Karpas-422 (cell line): ENCODE data around the gene TMTC2. TPM values are rescaled to one million over a fixed set of nuclear protein-coding genes. Genes with fewer than 3 reads are reported as not detected.

Experiments
- DNase-seq: peaks from one replicate; pipeline ENCODE4 v3.0.0-alpha.2; 2015
- H2AFZ ChIP-seq: fragments of 200-600 bp; sonication (generic); 2 replicates; pipeline ENCODE4 v1.6.1; 2014; ENCODE audit warnings: antibody characterized with exemption, low read length, mixed read lengths
- H3K27ac ChIP-seq: fragments of 200-600 bp; sonication (generic); 2 replicates; pipeline ENCODE4 v1.5.1; 2014; ENCODE audit warnings: mild to moderate bottlenecking, low read length, moderate library complexity
- H3K27me3 ChIP-seq: fragments of 200-600 bp; sonication (generic); 2 replicates; pipeline ENCODE4 v1.6.1; 2014; ENCODE audit warnings: low read length, mixed read lengths
- H3K36me3 ChIP-seq: fragments of 200-600 bp; sonication (generic); 2 replicates; pipeline ENCODE4 v1.6.1; 2014; ENCODE audit warnings: low read length, mixed read lengths; ENCODE audit not compliant: insufficient read depth
- H3K4me1 ChIP-seq: fragments of 200-600 bp; sonication (generic); 2 replicates; pipeline ENCODE4 v1.6.1; 2014; ENCODE audit warnings: mild to moderate bottlenecking, low read length, mixed read lengths
- H3K4me2 ChIP-seq: fragments of 200-600 bp; sonication (generic); 2 replicates; pipeline ENCODE4 v1.6.1; 2014; ENCODE audit warnings: low read length, low read depth, mild to moderate bottlenecking; ENCODE audit not compliant: poor library complexity, severe bottlenecking
- H3K4me3 ChIP-seq: fragments of 200-600 bp; sonication (generic); 2 replicates; pipeline ENCODE4 v1.5.1; 2014; ENCODE audit warnings: mild to moderate bottlenecking, antibody characterized with exemption, low read length, mixed read lengths
- H3K79me2 ChIP-seq: fragments of 200-600 bp; sonication (generic); 2 replicates; pipeline ENCODE4 v1.6.1; 2014; ENCODE audit warnings: mild to moderate bottlenecking, low read length, mixed read lengths
- H3K9ac ChIP-seq: fragments of 200-600 bp; sonication (generic); 2 replicates; pipeline ENCODE4 v1.6.0; 2014; ENCODE audit warnings: low read length
- H3K9me2 ChIP-seq: fragments of 200-600 bp; sonication (generic), shearing (Covaris generic); replicated peaks from 2 replicates; pipeline ENCODE4 v1.6.0; 2014; ENCODE audit warnings: mild to moderate bottlenecking, low read length, moderate library complexity; ENCODE audit not compliant: insufficient read depth
- H3K9me3 ChIP-seq: fragments of 300-700, 200-600 bp; sonication (generic); 2 replicates; pipeline ENCODE4 v1.6.1; 2014; ENCODE audit warnings: low read length, mixed read lengths
- H4K20me1 ChIP-seq: fragments of 200-600 bp; sonication (generic); 2 replicates; pipeline ENCODE4 v1.6.1; 2014; ENCODE audit warnings: mild to moderate bottlenecking, antibody characterized with exemption, low read length, low read depth; ENCODE audit not compliant: insufficient read depth
- total RNA-seq: library from RNA; depleted of rRNA; stranded (reverse); fragments of >200 nt; shearing (Covaris generic); gene quantifications from 2 replicates; pipeline ENCODE4 v1.2.3, GENCODE V29; 2014; ENCODE audit warnings: low replicate concordance

Gene TMTC2
- total RNA-seq, 1 experiment from 2014 or later: 5.0 TPM

DNA sequence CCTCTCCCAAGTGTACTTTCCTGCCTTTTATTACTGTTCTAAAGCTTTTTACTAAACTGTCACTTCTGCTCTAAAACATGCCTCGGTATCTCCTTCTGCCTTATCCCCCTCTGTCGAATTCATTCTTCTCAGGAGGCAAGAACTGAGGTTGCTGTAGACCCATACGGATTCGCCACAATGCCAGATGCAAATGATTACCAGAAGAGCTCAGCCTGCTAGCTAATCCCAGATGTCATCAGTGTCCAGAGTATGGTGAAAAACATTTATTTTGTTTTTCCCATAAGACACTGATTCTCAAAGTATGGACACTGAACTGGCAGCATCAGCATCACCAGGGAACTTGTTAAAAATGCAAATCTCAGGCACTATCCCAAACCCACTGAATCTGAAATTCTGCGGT is 359.3 kb downstream of the TMTC2 start:
- H3K4me1 ChIP-seq: no peaks in the 10 kb centered on the region
- H3K27me3 ChIP-seq: no peaks in the 10 kb centered on the region
- no peaks in the 10 kb centered on the region for H3K9me3 ChIP-seq
- no peak overlapping the region for H2AFZ ChIP-seq
- no peaks in the 10 kb centered on the region for H3K36me3 ChIP-seq
- DNase-seq: no peak
- no peak overlapping the region for H3K27ac ChIP-seq
- H3K79me2 ChIP-seq: no peaks in the 10 kb centered on the region
- no peaks in the 10 kb centered on the region for H4K20me1 ChIP-seq
- no peak overlapping the region for H3K4me3 ChIP-seq
- no peak overlapping the region for H3K9ac ChIP-seq
- no peak overlapping the region for H3K4me2 ChIP-seq
- H3K9me2 ChIP-seq: no peaks in the 10 kb centered on the region

DNA sequence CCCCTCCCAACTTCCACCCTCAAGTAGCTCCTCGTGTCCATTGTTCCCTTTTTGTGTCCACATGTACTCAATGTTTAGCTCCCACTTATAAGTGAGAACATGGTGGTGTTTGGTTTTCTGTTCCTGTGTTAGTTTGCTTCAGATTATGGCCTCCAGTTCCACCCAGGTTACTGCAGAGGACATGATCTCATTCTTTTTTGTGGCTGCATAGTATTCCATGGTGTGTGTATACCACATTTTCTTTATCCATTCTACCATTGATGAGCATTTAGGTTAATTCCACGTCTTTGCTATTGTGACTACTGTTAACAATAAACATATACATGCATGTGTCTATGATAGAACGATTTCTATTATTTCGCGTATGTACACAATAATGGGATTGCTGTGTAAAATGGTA is 362.6 kb downstream of the TMTC2 start:
- Histone ChIP-seq H3K4me1 (no peaks in the 10 kb centered on the region), H3K4me2 (no peak overlapping the region), H3K9ac (no peak overlapping the region), H3K27ac (no peak overlapping the region), H2AFZ (no peak overlapping the region), H3K4me3 (no peak overlapping the region), H3K9me2 (no peaks in the 10 kb centered on the region), H3K79me2 (no peaks in the 10 kb centered on the region), H3K27me3 (no peaks in the 10 kb centered on the region), H3K9me3 (no peaks in the 10 kb centered on the region), H4K20me1 (no peaks in the 10 kb centered on the region), H3K36me3 (no peaks in the 10 kb centered on the region)
- DNase-seq: no peak

DNA sequence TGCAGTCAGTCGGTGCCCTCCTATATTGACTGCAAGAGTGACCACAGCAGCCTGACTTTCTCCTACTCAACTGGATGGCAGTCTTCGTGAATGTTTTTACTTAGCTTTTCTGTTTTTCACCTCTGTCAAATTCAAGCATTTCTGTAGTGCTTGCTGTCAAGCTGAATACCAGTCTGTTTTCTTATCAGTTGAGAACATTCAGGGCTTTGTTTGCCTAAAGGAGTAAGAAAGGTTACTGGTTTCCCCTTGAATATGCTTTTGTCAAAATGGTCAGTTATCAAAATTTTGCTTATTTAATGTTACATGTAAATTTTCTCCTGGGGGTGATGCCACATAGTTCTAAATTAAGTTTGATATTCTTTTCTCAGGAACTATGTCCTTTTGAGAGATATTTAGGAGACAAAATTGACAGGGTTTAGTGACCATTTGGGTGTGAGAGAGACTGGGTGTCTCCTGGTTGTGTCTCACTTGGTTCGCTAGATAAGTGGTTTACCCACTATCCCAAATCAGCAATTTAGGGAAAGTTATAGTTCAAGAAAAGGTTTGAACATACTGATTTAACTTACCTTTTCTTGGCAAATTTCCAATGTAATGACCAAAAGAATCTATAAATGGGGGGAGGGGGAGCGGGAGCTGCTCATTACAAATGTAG is 366.3 kb downstream of the TMTC2 start:
- Histone ChIP-seq H3K9me2 (no peaks in the 10 kb centered on the region), H3K4me3 (no peak overlapping the region), H3K9ac (no peak overlapping the region), H3K4me2 (no peak overlapping the region), H3K27me3 (no peaks in the 10 kb centered on the region), H3K9me3 (no peaks in the 10 kb centered on the region), H3K79me2 (no peaks in the 10 kb centered on the region), H3K27ac (no peak overlapping the region), H3K4me1 (no peaks in the 10 kb centered on the region), H2AFZ (no peak overlapping the region), H4K20me1 (no peaks in the 10 kb centered on the region), H3K36me3 (no peaks in the 10 kb centered on the region)
- no peak for DNase-seq

DNA sequence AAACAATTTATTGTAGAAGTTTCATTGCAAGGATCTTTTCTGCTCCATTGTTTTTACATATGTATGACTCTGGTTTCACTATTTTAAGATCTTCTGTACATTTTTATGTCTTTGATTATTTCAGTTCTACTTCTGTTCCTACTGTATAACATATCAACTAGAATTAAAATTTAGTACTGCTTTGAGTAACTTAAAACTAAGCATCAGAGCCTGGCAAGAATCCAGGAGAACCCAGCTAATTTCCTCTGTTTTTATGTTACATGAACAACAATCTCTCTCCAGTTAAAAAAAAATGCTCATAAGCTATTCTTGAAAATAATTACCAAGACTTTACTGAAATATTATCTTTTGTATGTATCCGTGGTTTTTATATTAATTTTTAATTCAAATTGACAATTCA is 370.7 kb downstream of the TMTC2 start:
- H3K27ac ChIP-seq: no peak overlapping the region
- H4K20me1 ChIP-seq: no peaks in the 10 kb centered on the region

DNA sequence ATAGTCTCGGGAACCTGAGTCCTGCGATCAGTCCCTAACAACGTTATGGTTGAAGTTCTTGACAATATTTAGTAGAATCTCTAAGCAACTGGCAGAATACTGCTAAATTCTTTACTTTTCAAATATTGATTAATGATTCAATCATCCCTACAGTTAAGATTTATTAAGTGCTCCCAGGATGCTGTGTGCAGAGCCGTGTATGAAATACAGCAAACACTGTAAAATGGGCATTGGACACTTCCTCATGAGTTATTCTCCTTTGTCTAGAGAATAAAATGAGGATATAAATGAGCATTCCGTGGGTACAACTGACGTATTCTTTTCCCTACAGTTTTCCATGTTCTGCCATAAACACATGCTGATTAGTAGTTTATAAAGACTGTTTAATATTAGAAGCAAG is 372.4 kb downstream of the TMTC2 start:
- Histone ChIP-seq H2AFZ (no peak overlapping the region), H3K36me3 (no peaks in the 10 kb centered on the region), H3K9me3 (no peaks in the 10 kb centered on the region), H3K4me3 (no peak overlapping the region), H3K9ac (no peak overlapping the region), H3K79me2 (no peaks in the 10 kb centered on the region), H3K27me3 (no peaks in the 10 kb centered on the region), H4K20me1 (no peaks in the 10 kb centered on the region), H3K27ac (no peak overlapping the region), H3K4me2 (no peak overlapping the region), H3K4me1 (no peaks in the 10 kb centered on the region), H3K9me2 (no peaks in the 10 kb centered on the region)
- no peak for DNase-seq

More for the DNA sequence above, 370.7 kb downstream of the TMTC2 start:
- H3K4me1 ChIP-seq: no peaks in the 10 kb centered on the region
- no peaks in the 10 kb centered on the region for H3K27me3 ChIP-seq
- no peaks in the 10 kb centered on the region for H3K79me2 ChIP-seq
- no peak overlapping the region for H3K9ac ChIP-seq
- H3K9me3 ChIP-seq: no peaks in the 10 kb centered on the region
- no peak overlapping the region for H3K4me3 ChIP-seq
- no peaks in the 10 kb centered on the region for H3K36me3 ChIP-seq
- no peak for DNase-seq
- H2AFZ ChIP-seq: no peak overlapping the region
- no peak overlapping the region for H3K4me2 ChIP-seq
- H3K9me2 ChIP-seq: no peaks in the 10 kb centered on the region

DNA sequence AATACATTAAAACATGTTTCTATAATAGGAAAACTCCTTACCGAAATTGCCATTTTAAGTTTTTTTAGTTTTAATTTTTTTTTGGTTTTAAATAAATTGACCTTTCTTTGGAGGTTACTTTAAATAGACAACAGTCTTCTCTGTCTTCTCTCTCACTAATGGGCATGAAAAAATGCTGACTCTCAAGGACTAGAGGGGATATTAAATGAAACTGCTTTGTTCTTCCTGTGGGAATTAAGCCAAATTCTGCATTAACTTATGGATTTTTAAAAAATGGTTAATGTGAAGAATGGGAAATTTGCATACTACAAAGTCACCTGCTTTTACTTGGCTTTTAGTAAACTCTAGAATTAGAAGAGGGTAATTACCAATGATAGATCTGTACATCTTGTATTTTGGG is 378.9 kb downstream of the TMTC2 start:
- Histone ChIP-seq H3K27ac (no peak overlapping the region), H3K9me3 (no peaks in the 10 kb centered on the region; the same call in 1 of the 2 replicates), H2AFZ (no peak overlapping the region), H4K20me1 (no peaks in the 10 kb centered on the region), H3K4me2 (no peak overlapping the region), H3K4me1 (no peaks in the 10 kb centered on the region), H3K36me3 (no peaks in the 10 kb centered on the region), H3K79me2 (no peaks in the 10 kb centered on the region), H3K9ac (no peak overlapping the region), H3K27me3 (no peaks in the 10 kb centered on the region), H3K4me3 (no peak overlapping the region), H3K9me2 (no peaks in the 10 kb centered on the region)
- DNase-seq: no peak

DNA sequence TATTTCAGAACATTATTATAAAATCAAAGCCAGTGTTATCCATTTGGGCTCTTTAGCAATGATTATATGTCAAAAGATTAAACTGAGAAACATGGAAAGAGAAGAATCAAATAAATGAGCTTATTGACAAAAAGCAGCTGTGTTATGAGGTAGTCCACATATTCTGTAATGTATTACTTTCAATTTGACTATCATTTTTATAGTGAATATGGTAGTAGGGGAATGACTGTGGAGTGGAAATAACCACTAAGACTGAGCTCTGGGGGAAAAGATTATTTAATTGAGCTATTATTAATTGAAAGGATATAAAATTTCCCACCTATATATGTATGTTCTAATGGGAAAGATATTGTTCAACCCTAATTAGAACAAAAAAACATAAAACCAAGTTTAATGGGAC is 381.3 kb downstream of the TMTC2 start:
- H3K9me2 ChIP-seq: no peaks in the 10 kb centered on the region
- H3K36me3 ChIP-seq: no peaks in the 10 kb centered on the region
- no peak overlapping the region for H3K9ac ChIP-seq
- no peak overlapping the region for H3K4me2 ChIP-seq
- no peak overlapping the region for H3K27ac ChIP-seq
- no peaks in the 10 kb centered on the region; the same call in 1 of the 2 replicates for H3K9me3 ChIP-seq
- H4K20me1 ChIP-seq: no peaks in the 10 kb centered on the region
- no peak overlapping the region for H3K4me3 ChIP-seq
- H2AFZ ChIP-seq: no peak overlapping the region
- H3K4me1 ChIP-seq: no peaks in the 10 kb centered on the region
- DNase-seq: no peak
- no peaks in the 10 kb centered on the region for H3K27me3 ChIP-seq
- no peaks in the 10 kb centered on the region for H3K79me2 ChIP-seq

DNA sequence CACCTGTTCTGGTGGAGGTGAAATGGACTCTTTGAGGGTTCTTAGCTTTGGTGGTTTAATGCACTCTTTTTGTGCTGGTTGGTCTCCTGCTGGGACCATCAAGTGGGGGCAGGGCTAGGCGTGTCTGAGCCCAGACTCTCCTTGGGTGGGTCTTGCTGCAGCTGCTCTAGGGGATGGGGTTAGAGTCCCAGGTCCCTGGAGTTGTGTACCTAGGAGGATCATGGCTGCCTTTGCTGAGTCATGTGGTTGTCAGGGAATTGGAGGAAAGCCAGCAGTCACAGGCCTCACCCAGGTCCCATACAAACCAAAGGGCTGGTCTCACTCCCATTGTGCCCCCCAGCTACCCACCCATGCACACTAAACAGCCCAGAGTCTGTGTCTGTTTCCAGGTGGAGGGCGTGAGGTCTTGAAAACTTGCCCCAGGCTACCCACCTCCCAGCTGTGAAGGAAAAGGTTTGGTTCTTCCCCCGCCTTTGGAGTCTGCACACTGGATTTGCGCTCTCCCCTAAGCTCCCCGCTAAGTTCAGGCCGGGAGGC is 387.7 kb downstream of the TMTC2 start:
- Histone ChIP-seq H3K9ac (no peak overlapping the region), H2AFZ (no peak overlapping the region), H3K4me2 (no peak overlapping the region), H3K4me3 (no peak overlapping the region), H3K4me1 (no peaks in the 10 kb centered on the region), H4K20me1 (no peaks in the 10 kb centered on the region), H3K9me3 (no peaks in the 10 kb centered on the region; the same call in 1 of the 2 replicates), H3K9me2 (no peaks in the 10 kb centered on the region; the same call in 1 of the 2 replicates), H3K36me3 (no peaks in the 10 kb centered on the region), H3K27ac (no peak overlapping the region), H3K27me3 (no peaks in the 10 kb centered on the region), H3K79me2 (no peaks in the 10 kb centered on the region)
- DNase-seq: no peak
